Heart left ventricle (tissue), 13 donors: ENCODE results near the gene TMEM147.

Experiments
- CTCF ChIP-seq, 12 donors: fragments of 200-600 bp; sonication (generic) in 4 of 12; IDR thresholded peaks; one replicate each; pipeline versions ENCODE4 v1.5.0 to v1.8.0; 2018 to 2022; ENCODE audit warnings: antibody characterized with exemption in 12 of 12, mild to moderate bottlenecking in 5 of 12
- POLR2A ChIP-seq, 2 donors: fragments of 450-650 bp; IDR thresholded peaks; one replicate each; pipeline ENCODE4 v1.6.1; 2017; ENCODE audit warnings: antibody characterized with exemption in 2 of 2, mild to moderate bottlenecking in 2 of 2, moderate library complexity in 2 of 2
- donor health status: ischemic (EF 13 %, LVEDD 7.1; RV severe dilation, severe dysfunction).
- donor health status: DM: no; HTN: yes; CAD: no.
- donor health status: DM: no; HTN: no; CAD: no.
- donor health status: ischemic (EF 25% LVEDD 6.9; RV normal size, moderate dysfunction).
- donor health status: ischemic (EF 25% LVEDD 5.7; RV mildly dilated, moderate dysfunction).
- donor health status: ischemic (EF 35%, LVEDD 5.7; RV mildly dilated, moderate dysfunction).
- donor health status: nonischemic (EF 11% LVEDD 7.7; RV severe dilation, severe dysfunction).
- donor health status: DM: yes; HTN: yes; CAD: no.
- donor health status: PGD.
- donor health status: ischemic (EF 29% LVEDD 5.4; RV normal size, mild dysfunction).
- donor health status: nonischemic (EF 23%, LVEDD 6.1; RV moderate dilation, normal function).

DNA sequence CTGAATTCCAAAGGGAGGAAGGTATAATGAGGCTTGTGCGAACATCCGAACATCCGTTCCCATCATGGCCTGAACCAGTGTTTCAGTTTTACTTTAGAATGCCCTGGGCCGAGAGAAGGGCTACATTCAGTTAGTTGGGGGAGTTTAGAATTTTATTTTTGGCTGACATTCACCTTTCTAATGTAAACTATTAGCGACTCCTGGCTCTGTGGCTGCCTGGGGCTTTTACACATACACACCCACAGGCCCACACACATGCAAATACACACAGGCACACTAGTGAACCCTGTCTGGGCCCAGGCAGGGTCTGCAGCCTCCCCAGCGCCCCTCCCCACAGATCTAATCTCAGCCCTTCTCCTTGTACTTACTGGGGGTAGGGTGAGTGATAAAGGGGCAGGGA lies 6.1 kb upstream of the TMEM147 start:
- no peak for TF ChIP-seq CTCF (IDR thresholded peaks at IDR 0.05)
- TF ChIP-seq POLR2A (IDR thresholded peaks at IDR 0.05) = no peak
